GM21737 (cell line): ENCODE results near the gene EEIG1.
A peak's percentile ranks its signal among the peaks of the same experiment; 100 is the strongest.

ENCODE experiments used
- ATAC-seq: cut with Tn5 transposase; IDR thresholded peaks from one replicate; pipeline ENCODE4 v1.9.1; 2021; ENCODE audit warnings: mild to moderate bottlenecking, moderate library complexity; ENCODE audit not compliant: unreplicated experiment

Gene EEIG1

GRCh38 chr9:127961155-127961490 lies 19.7 kb downstream of the EEIG1 start:
- no peak for ATAC-seq

GRCh38 chr9:127960410-127961154 lies 20.2 kb downstream of the EEIG1 start:
- no peak for ATAC-seq

- ATAC-seq: no peak
Observed at GRCh38 chr9:127959841-127960409, 20.9 kb downstream of the EEIG1 start.

- no peak for ATAC-seq
Observed at GRCh38 chr9:127959398-127959797, 21.4 kb downstream of the EEIG1 start.

GRCh38 chr9:127958728-127959127 lies 22.1 kb downstream of the EEIG1 start:
- ATAC-seq: no peak

GRCh38 chr9:127955294-127956015 lies 25.3 kb downstream of the EEIG1 start:
- peak; percentile 67 for ATAC-seq

- no peak for ATAC-seq
Observed at GRCh38 chr9:127954831-127955293, 25.9 kb downstream of the EEIG1 start.

- ATAC-seq: no peak
Observed at GRCh38 chr9:127953768-127954505, 26.9 kb downstream of the EEIG1 start.

- ATAC-seq: no peak
Observed at GRCh38 chr9:127953154-127953553, 27.6 kb downstream of the EEIG1 start.

- ATAC-seq: no peak
Observed at GRCh38 chr9:127950513-127951289, 30.1 kb downstream of the EEIG1 start.

GRCh38 chr9:127949827-127950512 lies 30.8 kb downstream of the EEIG1 start:
- no peak for ATAC-seq

- no peak for ATAC-seq
Observed at GRCh38 chr9:127947841-127948710, 32.7 kb downstream of the EEIG1 start.

- no peak for ATAC-seq
Observed at GRCh38 chr9:127946728-127947127, 34.1 kb downstream of the EEIG1 start.

- ATAC-seq: no peak
Observed at GRCh38 chr9:127945942-127946341, 34.8 kb downstream of the EEIG1 start.

- no peak for ATAC-seq
Observed at GRCh38 chr9:127945338-127945737, 35.5 kb downstream of the EEIG1 start.

- no peak for ATAC-seq
Observed at GRCh38 chr9:127944586-127945218, 36.1 kb downstream of the EEIG1 start.

GRCh38 chr9:127943731-127944144 lies 37.1 kb downstream of the EEIG1 start:
- no peak for ATAC-seq

- ATAC-seq: no peak
Observed at GRCh38 chr9:127943011-127943662, 37.7 kb downstream of the EEIG1 start.
